ENCODE measurements around the gene LRRC63.
"Not testable (repeated sequence)": the region's sequence is repeated elsewhere in the genome, so short reads cannot be mapped to it uniquely, and the experiment has no call there.

DNA sequence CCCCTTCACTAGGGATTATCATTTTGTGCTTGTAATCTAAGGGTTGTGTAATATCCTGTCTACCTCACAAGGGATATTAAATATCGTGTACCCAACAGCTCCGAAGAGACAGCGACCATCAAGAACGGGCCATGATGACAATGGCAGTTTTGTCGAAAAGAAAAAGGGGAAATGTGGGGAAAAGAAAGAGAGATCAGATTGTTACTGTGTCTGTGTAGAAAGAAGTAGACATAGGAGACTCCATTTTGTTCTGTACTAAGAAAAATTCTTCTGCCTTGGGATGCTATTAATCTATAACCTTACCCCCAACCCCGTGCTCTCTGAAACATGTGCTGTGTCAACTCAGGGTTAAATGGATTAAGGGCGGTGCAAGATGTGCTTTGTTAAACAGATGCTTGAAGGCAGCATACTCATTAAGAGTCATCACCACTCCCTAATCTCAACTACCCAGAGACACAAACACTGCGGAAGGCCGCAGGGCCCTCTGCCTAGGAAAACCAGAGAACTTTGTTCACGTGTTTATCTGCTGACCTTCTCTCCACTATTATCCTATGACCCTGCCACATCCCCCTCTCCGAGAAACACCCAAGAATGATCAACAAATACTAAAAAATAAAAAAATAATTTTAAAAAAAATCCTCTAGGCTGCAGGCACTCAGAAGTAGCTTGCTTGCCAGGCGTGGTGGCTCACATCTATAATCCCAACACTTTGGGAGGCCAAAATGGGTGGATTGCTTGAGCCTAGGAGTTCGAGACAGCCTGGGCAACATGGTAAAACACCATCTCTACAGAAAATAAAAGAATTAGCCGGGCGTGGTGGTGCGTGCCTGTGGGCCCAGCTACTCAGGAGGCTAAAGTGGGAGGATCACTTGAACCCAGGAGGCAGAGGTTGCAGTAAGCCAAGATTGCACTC lies 72.4 kb downstream of the LRRC63 start:
- TF ChIP-seq ELF4 (IDR thresholded peaks at IDR 0.05); BHLHE40 (IDR thresholded peaks at IDR 0.05; ENCODE audit: borderline replicate concordance); TARDBP (IDR thresholded peaks at IDR 0.05); FOXM1 (IDR thresholded peaks at IDR 0.05; ENCODE audit: borderline replicate concordance); NFRKB (IDR thresholded peaks at IDR 0.05); ZNF384 (IDR thresholded peaks at IDR 0.05); LEF1 (IDR thresholded peaks at IDR 0.05; ENCODE audit: borderline replicate concordance); FOXK2 (IDR thresholded peaks at IDR 0.05); FOXA1 (IDR thresholded peaks at IDR 0.05): not testable (repeated sequence)
- TF ChIP-seq, protein P1, sequence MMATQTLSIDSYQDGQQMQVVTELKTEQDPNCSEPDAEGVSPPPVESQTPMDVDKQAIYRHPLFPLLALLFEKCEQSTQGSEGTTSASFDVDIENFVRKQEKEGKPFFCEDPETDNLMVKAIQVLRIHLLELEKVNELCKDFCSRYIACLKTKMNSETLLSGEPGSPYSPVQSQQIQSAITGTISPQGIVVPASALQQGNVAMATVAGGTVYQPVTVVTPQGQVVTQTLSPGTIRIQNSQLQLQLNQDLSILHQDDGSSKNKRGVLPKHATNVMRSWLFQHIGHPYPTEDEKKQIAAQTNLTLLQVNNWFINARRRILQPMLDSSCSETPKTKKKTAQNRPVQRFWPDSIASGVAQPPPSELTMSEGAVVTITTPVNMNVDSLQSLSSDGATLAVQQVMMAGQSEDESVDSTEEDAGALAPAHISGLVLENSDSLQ (IDR thresholded peaks at IDR 0.05): not testable (repeated sequence)
